Colonic mucosa (tissue), 4 donors: Measurements from ENCODE around the gene USB1. TPM values are rescaled to one million over a fixed set of nuclear protein-coding genes. Genes with fewer than 3 reads are reported as not detected.

Source experiments
- DNase-seq: peaks from one replicate; pipeline ENCODE4 v3.0.0-alpha.2; 2020
- H3K27ac ChIP-seq: fragments of 200-600 bp; one replicate; pipeline ENCODE4 v1.8.0; 2021
- H3K27me3 ChIP-seq: fragments of 200-600 bp; one replicate; pipeline ENCODE4 v1.8.0; 2021
- H3K36me3 ChIP-seq: fragments of 200-600 bp; one replicate; pipeline ENCODE4 v1.8.0; 2021
- H3K4me1 ChIP-seq: fragments of 200-600 bp; one replicate; pipeline ENCODE4 v1.8.0; 2021; ENCODE audit warnings: mild to moderate bottlenecking
- H3K4me3 ChIP-seq: fragments of 200-600 bp; one replicate; pipeline ENCODE4 v1.8.0; 2021
- H3K9ac ChIP-seq, 2 donors: one replicate each; pipeline ENCODE4 v1.7.0; 2013; ENCODE audit warnings: control low read depth in 2 of 2, low read depth in 2 of 2, low read length in 2 of 2
- H3K9me3 ChIP-seq: fragments of 200-600 bp; one replicate; pipeline ENCODE4 v1.8.0; 2021
- intact Hi-C: fragments of 100-400 bp; cut with DNase I; formaldehyde crosslinking; loops from one replicate; pipeline ENCODE4 v1.14.1; 2022
- total RNA-seq, 2 donors: library from RNA; stranded (reverse); fragmentation: NEBNext Ultra II Directional in 1 of 2; extraction: Animal tissue kit (Norgen Biotek cat#: 25700) in 1 of 2; gene quantifications; one replicate each; pipeline ENCODE4 v1.2.1, GENCODE V29; 2021
- TF ChIP-seq, protein P1 (sequence below): fragments of 200-600 bp; IDR thresholded peaks from one replicate; pipeline ENCODE4 v1.8.0; 2022; ENCODE audit warnings: antibody characterized with exemption, mild to moderate bottlenecking
- donor health status: healthy.
- donor health status: DM: no; HTN: no; CAD: no.
- donor health status: DM: no; HTN: no; CAD: no.

USB1 gene
- total RNA-seq, 2 donors from 2014 or later: 34.2 to 49.8 TPM

DNA sequence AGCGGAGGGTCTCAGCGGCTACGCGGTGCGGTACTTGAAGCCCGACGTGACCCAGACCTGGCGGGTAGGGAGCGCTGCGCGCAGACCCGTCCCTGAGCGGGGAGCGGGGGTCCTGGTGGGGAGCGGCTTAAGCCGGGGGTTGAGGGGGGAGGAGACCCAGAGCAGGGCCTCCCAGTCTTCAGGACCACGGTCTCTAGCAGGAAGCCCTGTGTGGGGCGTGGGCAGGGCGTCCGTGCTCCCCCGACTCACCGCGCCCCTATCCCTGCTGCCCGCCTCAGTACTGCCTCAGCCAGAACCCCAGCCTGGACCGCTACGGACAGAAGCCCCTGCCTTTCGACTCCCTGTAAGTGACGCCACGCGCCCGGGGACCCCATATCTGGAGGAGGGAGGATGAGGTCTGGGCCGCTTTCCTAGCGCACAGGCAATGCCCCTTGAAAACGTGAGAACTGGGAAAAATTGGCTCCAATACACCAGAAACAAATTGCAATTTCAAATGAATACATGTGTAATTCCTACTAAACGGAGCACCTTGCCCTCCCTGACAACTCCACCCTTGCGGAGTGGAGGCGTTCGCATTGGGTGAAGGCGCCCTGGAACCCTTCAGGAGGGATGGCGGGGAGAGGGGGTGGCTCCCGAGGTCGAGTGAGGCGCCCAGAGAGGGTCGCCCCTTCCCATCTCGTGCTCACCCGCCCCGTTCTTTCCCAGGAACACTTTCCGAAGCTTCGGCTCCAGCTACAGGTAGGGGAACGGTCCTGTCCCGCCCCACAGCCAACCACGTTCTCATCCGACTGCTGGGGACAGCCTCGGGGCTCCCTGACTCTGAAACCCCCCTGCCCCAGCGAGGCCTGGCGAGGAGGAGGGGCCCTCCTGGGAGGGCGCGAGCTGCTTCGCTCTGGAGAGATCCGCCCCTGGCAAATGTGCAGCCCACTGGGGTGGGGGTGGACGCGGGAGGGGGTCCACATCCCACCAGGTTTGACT is 15.7 kb upstream of the USB1 start:
- DNase-seq: no peak
- no peaks in the 10 kb centered on the region for H3K9me3 ChIP-seq
- peak overlapping the region; percentile 45 for H3K4me3 ChIP-seq
- H3K4me1 ChIP-seq: peaks cover 6% of the 10 kb centered on the region
- intact Hi-C loops: no loop called here
- H3K36me3 ChIP-seq: no peaks in the 10 kb centered on the region
- no peak overlapping the region for H3K27ac ChIP-seq
- H3K9ac ChIP-seq: no peak overlapping the region
- peaks cover 6% of the 10 kb centered on the region for H3K27me3 ChIP-seq
- TF ChIP-seq, protein P1, sequence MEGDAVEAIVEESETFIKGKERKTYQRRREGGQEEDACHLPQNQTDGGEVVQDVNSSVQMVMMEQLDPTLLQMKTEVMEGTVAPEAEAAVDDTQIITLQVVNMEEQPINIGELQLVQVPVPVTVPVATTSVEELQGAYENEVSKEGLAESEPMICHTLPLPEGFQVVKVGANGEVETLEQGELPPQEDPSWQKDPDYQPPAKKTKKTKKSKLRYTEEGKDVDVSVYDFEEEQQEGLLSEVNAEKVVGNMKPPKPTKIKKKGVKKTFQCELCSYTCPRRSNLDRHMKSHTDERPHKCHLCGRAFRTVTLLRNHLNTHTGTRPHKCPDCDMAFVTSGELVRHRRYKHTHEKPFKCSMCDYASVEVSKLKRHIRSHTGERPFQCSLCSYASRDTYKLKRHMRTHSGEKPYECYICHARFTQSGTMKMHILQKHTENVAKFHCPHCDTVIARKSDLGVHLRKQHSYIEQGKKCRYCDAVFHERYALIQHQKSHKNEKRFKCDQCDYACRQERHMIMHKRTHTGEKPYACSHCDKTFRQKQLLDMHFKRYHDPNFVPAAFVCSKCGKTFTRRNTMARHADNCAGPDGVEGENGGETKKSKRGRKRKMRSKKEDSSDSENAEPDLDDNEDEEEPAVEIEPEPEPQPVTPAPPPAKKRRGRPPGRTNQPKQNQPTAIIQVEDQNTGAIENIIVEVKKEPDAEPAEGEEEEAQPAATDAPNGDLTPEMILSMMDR: no peak

DNA sequence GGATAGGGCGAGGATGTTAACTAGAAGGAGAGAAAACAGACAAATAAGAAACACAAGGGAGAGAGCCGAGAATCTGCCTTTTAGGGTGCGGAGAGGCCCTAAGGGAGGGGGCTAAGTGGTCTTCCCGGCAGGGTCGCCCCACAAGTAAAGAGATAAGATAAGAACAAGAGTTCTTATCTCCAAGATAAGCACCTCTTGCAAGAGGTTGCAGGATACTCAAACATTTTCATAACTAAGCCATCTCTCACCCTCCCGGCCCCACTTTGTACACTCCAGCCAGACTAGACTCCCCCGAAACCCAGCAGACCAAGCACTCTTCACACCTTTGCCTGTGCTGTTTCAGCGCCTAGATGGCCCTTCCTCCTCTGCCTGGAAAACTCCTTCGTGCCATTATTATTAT is 15.0 kb upstream of the USB1 start:
- H3K9ac ChIP-seq: no peak overlapping the region
- H3K4me1 ChIP-seq: peaks cover 6% of the 10 kb centered on the region
- H3K36me3 ChIP-seq: no peaks in the 10 kb centered on the region
- DNase-seq: no peak
- intact Hi-C loops: no loop called here
- peaks cover 6% of the 10 kb centered on the region for H3K27me3 ChIP-seq
- H3K27ac ChIP-seq: no peak overlapping the region
- H3K9me3 ChIP-seq: no peaks in the 10 kb centered on the region
- TF ChIP-seq, protein P1: no peak
- H3K4me3 ChIP-seq: no peak overlapping the region

DNA sequence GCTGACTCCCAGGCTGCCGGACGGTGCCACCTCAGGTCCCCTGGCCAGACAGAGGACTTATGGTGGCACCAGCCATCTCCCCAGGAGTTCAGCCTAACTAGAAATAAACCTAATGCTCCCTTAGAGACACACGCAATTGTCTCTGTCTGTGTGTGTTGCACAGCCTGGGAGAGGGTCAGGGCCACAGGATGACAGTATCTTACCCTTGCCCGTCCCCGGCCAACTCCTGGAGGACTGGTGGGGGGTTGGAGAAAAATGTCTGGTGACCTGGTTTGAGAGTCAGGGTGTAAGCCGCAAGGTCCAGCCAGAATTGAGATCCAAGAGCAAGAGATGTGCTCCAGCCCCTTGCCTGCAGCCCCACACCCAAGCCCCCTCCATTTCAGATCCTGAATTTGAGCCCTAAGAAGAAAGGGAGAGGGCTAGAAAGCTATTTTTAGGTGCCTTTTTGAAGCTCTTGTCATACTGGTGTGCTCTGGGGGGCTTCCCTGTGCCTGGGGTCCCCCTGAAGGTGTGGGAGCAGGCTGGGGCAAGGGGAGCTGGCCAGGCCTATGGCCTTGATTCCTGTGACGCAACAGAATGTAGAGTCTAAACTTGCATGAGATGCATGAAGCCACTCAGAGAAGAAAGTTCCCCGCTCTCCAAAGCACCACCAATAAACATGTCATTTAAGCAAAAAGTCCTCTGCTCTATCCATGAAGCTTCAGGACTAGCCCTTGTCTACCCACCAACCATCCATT is 13.6 kb upstream of the USB1 start:
- H3K27me3 ChIP-seq: peaks cover 6% of the 10 kb centered on the region
- TF ChIP-seq, protein P1: no peak
- intact Hi-C loops: no loop called here
- no peak overlapping the region for H3K4me3 ChIP-seq
- no peak for DNase-seq
- H3K9ac ChIP-seq: no peak overlapping the region
- no peaks in the 10 kb centered on the region for H3K9me3 ChIP-seq
- peaks cover 6% of the 10 kb centered on the region for H3K4me1 ChIP-seq
- no peaks in the 10 kb centered on the region for H3K36me3 ChIP-seq
- no peak overlapping the region for H3K27ac ChIP-seq

DNA sequence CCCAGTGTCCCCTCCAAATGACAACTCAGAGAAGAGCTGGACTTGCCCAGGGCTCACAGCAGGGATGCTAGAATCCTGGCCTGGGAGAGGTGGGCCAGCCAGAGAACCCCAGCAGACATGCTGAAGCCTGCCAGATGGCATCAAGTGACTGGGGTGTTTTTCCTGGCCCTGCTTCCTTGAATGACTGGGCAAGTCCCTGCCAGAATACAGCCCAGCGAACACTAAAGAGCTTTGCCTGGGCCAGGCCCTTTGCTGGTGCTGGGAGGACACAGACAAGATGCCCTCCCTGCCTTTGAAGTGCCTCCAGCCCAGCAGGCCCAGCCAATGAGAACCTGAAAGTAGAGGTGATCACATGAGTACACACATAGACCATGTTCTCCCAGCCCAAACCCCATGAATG is 12.3 kb upstream of the USB1 start:
- Histone ChIP-seq H3K27ac (no peak overlapping the region), H3K9me3 (no peaks in the 10 kb centered on the region), H3K4me3 (no peak overlapping the region), H3K9ac (no peak overlapping the region), H3K4me1 (peaks cover 6% of the 10 kb centered on the region), H3K27me3 (peaks cover 6% of the 10 kb centered on the region), H3K36me3 (no peaks in the 10 kb centered on the region)
- intact Hi-C loops: no loop called here
- DNase-seq: no peak
- TF ChIP-seq, protein P1: no peak

DNA sequence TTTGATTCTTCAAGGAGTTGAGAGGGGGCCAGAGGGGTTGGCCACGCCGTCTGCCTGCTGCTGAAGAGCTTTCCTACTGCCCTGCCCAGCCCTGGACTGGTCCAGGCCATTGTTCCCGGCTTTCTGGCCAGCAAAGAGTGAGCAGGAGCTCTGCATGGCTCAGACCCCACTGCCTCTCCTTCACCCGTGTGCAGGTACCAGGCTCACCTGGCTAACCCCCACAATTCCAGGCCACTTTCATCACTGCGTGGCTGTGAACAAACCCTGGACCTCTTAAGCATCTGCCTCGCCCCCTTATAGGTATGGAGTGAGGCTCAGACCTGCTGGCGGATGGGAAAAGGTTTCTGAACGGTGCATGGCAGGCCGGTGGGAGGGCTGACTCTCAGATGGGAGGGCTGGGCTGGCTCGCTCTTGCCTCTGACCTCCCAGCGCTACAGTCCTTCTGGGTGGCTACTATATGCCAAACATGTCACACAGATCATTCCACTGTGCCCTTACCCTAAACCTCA is 9.6 kb upstream of the USB1 start:
- H3K27ac ChIP-seq: no peak overlapping the region
- intact Hi-C loops: loop anchor here (10.0 kb wide), 1 partner anchor 237 kb away; no protein-coding TSS in a partner anchor
- H3K4me1 ChIP-seq: no peaks in the 10 kb centered on the region
- H3K36me3 ChIP-seq: no peaks in the 10 kb centered on the region
- H3K9ac ChIP-seq: no peak overlapping the region
- no peak overlapping the region for H3K4me3 ChIP-seq
- H3K27me3 ChIP-seq: no peaks in the 10 kb centered on the region
- TF ChIP-seq, protein P1: no peak
- H3K9me3 ChIP-seq: no peaks in the 10 kb centered on the region
- no peak for DNase-seq
